ENCODE data around the gene KCNC3.

DNA sequence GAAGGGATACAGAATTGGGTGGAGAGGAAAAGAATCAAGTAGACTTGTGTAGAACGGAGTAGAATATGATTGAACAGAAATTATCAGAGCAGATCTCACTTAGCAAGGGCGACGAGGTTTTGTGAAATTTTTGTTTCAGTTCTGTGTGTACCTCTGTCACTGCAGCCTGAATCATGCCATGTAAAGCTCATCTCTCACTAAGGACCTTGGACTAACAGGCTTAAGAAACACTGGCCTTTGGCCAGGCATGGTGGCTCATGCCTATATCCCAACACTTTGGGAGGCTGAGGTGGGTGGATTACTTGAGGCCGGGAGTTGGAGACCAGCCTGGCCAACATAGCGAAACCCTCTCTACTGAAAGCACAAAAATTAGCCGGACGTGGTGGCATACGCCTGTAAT is 63.1 kb downstream of the KCNC3 start:
- TF ChIP-seq CTCF (IDR thresholded peaks at IDR 0.05; ENCODE audit: poor library complexity, severe bottlenecking) (no peak), EZH2 (IDR thresholded peaks at IDR 0.05; ENCODE audit: borderline replicate concordance, insufficient read depth, low read length, poor library complexity, severe bottlenecking) (no peak), REST (IDR thresholded peaks at IDR 0.05; ENCODE audit: borderline replicate concordance) (no peak), TAF1 (IDR thresholded peaks at IDR 0.05; ENCODE audit: low read depth) (no peak), RAD21 (conservative IDR thresholded peaks at IDR 0.05) (no peak), POLR2AphosphoS5 (IDR thresholded peaks at IDR 0.05) (no peak), EP300 (conservative IDR thresholded peaks at IDR 0.05; ENCODE audit: poor library complexity, severe bottlenecking) (no peak), MXI1 (conservative IDR thresholded peaks at IDR 0.05; ENCODE audit: poor library complexity, severe bottlenecking) (no peak)
